Central memory CD4-positive, alpha-beta T cell (primary cell): Measurements from ENCODE around the gene TPSB2.

ENCODE experiments used
- DNase-seq: peaks from one replicate; pipeline ENCODE4 v3.0.0; 2022

The TPSB2 gene

GRCh38 chr16:1181404-1182315 lies 48.3 kb downstream of the TPSB2 start:
- no peak for DNase-seq

GRCh38 chr16:1180549-1181403 lies 49.2 kb downstream of the TPSB2 start:
- DNase-seq: no peak
